HG02623 (cell line): ENCODE results near the gene EIF6.

ENCODE experiments used
- ATAC-seq: cut with Tn5 transposase; IDR thresholded peaks from one replicate; pipeline ENCODE4 v1.9.1; 2021; ENCODE audit warnings: moderate library complexity; ENCODE audit not compliant: unreplicated experiment

The EIF6 gene

GRCh38 chr20:35314816-35315631 lies 30.5 kb upstream of the EIF6 start:
- ATAC-seq: no peak

DNA sequence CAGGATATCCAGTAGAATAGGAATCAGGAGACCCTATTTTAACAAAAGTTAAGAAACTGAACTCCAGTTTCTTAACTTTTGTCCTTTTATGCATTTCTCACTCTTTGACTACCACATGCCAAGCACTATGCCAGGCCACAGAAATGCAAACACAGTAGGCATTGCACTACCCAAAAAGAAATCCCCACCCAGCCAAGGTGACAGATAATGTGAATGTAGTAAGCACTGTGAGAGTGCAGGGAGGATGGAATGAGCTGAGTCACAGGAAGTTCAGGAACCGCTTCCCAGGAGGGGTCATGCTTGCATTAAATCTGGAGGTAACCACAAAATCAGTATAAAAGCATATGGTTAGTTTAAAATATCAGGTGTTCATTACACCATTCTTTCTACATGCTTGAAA lies 27.7 kb upstream of the EIF6 start:
- ATAC-seq: no peak

DNA sequence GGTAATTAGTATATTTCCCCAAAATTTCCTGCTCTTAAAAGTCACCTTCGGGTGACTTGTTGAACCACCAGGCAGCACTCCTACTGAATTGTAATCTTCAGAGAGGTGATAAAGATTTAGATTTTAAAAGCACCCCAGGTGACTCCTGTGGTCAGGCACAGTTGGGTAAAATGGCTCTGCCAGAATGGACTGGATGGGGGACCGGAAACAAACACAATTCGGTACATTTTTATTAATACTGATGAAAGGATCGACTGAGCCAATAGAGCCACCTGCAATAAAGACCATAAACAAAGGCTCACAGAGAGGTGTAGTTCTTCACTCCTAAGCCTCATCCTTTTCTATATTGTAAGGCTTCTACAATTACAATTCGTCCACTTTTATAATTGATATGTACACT lies 27.2 kb upstream of the EIF6 start:
- ATAC-seq: no peak

- no peak for ATAC-seq
Measured at GRCh38 chr20:35311409-35311808, 26.8 kb upstream of the EIF6 start.

- no peak for ATAC-seq
Measured at GRCh38 chr20:35307666-35308653, 23.4 kb upstream of the EIF6 start.

- ATAC-seq: no peak
Measured at GRCh38 chr20:35306931-35307517, 22.5 kb upstream of the EIF6 start.

DNA sequence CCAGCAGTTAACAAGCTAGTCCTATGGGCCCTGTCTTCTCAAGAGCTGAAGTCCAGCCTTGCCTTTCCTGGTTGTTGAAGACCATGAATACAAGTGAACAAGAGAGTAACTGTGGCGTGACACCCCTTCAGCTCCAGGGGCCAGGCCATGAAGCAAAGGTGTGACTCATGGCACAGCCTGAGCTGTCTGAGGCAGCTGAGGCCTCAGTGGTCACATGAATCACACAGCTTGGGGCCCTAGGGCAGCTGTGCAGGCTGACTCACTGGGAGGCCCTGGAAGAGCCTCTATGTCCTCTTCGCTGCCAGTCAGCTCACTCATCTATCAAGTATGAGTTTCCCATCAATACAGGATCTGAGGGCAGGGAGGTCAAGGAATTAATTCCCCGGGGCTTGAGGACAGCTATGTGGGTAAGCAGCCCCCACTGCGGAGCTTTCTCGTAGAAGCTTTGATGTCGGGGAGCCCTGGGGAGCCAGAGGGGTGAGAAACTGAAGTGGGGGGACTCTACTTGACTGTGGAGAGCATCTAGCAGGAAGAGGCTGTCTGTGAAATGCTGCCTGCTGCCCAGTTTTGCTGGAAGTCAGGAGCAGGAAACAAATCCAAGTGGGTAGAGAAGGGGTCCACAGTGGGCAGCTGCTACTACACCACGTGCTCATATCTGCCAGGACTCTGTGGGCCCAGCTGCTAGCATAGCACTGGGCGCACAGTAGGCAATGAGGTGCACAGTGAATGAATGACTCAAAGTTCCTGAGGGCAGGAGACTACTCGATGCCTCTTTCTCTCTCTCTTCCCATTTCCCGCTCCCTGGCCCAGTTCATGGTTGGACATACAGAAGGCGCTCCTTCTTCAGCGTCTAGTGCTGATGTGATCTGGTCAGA lies 21.3 kb upstream of the EIF6 start:
- ATAC-seq: no peak

GRCh38 chr20:35304956-35305355 lies 20.4 kb upstream of the EIF6 start:
- no peak for ATAC-seq

- ATAC-seq: no peak
Measured at GRCh38 chr20:35303735-35304491, 19.3 kb upstream of the EIF6 start.

- no peak for ATAC-seq
Measured at GRCh38 chr20:35303382-35303734, 18.8 kb upstream of the EIF6 start.

- no peak for ATAC-seq
Measured at GRCh38 chr20:35302421-35303335, 18.1 kb upstream of the EIF6 start.

GRCh38 chr20:35301426-35301825 lies 16.9 kb upstream of the EIF6 start:
- ATAC-seq: no peak

DNA sequence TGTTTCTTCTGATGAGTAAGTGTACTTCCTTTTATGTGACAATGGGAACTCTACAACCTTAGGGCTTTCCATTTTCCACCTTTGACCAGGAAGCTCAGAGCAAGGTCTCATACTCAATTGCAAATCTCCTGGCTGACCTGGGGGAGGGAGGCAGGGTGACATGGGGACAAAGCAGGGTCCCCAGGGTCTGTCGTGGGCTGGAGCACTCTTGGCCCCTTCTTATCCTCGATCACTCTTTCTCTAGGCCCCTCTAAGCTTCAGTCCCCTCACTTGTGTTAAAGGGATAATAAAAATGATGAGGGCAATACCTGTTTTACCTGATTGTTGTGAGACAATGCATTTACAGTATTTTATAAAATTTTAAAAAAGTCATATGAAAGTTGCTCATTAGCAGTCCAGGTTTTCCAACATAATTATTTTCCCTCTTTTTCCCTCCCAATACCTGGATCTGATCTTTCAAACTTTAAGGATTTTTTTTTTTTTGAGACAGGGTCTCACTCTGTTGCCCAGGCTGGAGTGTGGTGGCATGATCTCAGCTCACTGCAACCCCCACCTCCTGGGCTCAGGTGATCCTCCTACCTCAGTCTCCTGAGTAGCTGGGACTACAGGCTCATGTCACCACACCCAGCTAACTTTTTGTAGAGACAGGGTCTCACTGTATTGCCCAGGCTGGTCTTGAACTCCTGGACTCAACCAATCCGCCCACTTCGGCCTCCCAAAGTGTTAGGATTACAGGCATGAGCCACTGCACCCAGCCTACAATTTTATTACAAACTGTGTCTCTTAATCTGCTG lies 16.1 kb upstream of the EIF6 start:
- ATAC-seq: no peak

DNA sequence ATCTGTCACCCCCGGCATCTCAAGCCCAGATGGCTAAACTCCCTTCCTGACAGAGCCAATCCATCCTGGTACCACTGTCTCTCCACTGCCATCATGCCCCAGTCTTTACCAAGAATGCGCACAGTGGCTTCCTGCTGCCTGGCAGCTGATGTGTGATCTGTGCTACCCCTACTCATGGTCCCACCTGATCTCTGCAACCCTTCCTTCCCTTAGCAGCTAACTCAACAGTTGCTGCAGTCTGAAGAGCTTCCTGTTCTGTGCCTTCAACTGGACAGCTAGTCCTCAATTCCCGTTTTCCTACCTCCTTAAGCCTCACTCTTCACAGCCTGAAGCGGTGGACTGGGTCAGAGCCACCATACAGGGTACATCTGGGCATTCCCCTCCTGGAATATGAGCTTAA lies 15.2 kb upstream of the EIF6 start:
- ATAC-seq: no peak

GRCh38 chr20:35298264-35298663 lies 13.7 kb upstream of the EIF6 start:
- ATAC-seq: no peak

GRCh38 chr20:35297740-35298139 lies 13.2 kb upstream of the EIF6 start:
- no peak for ATAC-seq

GRCh38 chr20:35297155-35297554 lies 12.6 kb upstream of the EIF6 start:
- no peak for ATAC-seq

DNA sequence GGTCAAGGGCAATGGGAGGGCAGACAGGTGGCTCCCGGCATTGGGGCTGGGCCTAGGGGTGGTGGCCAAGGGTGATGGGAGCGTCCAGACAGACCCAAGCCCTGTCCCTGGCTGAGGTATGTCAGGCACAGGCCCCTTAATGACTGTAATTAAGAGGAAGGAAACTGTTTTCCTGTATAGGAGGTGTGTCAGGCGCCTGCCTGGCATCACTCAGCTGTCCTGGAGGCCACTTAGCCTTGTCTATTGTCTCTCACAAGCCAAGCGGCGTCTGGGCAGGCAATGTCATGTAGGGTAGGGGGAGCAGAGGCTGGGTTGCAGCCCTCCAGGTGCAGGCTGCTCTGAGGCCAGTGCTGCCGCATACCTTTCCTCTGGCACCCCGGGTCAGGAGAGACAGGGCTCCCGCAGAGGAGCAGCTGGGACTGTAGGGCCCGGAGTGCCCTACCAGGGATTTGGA lies 11.6 kb upstream of the EIF6 start:
- ATAC-seq: no peak
